SH-SY5Y (cell line): Measurements from ENCODE around the gene OR6N2.

Source experiments
- GATA2 ChIP-seq: IDR thresholded peaks from 2 replicates; pipeline ENCODE4 v1.6.1; 2011; ENCODE audit warnings: mild to moderate bottlenecking, low read depth, low read length
- GATA3 ChIP-seq: IDR thresholded peaks from 2 replicates; pipeline ENCODE4 v1.6.1; 2011; ENCODE audit warnings: low read depth, mild to moderate bottlenecking, low read length, moderate library complexity

GRCh38 chr1:158724442-158724841 lies 56.6 kb downstream of the OR6N2 start:
- no peak for TF ChIP-seq GATA3
- TF ChIP-seq GATA2 = no peak
